Panc1 (cell line): Measurements from ENCODE around the gene AKT3.

Experiments
- POLR2AphosphoS5 ChIP-seq: IDR thresholded peaks from 2 replicates; pipeline ENCODE4 v1.6.1; 2012; ENCODE audit warnings: mild to moderate bottlenecking, low read depth, low read length, moderate library complexity
- TCF7L2 ChIP-seq: IDR thresholded peaks from 2 replicates; pipeline ENCODE4 v1.6.1; 2011; ENCODE audit warnings: mild to moderate bottlenecking, low read depth, low read length, inconsistent platforms
- TF ChIP-seq, protein P1 (sequence below): fragments of 450-650 bp; IDR thresholded peaks from 2 replicates; pipeline ENCODE4 v1.5.1; 2017; ENCODE audit warnings: mild to moderate bottlenecking
- TF ChIP-seq, protein P2 (sequence below), 2 experiments: IDR thresholded peaks; 2 replicates each; pipeline ENCODE4 v1.6.1; 2011 to 2012; ENCODE audit warnings: low read depth in 2 of 2, control low read depth in 1 of 2, low read length in 1 of 2, mild to moderate bottlenecking in 1 of 2, moderate library complexity in 1 of 2; ENCODE audit not compliant: insufficient read depth in 1 of 2

DNA sequence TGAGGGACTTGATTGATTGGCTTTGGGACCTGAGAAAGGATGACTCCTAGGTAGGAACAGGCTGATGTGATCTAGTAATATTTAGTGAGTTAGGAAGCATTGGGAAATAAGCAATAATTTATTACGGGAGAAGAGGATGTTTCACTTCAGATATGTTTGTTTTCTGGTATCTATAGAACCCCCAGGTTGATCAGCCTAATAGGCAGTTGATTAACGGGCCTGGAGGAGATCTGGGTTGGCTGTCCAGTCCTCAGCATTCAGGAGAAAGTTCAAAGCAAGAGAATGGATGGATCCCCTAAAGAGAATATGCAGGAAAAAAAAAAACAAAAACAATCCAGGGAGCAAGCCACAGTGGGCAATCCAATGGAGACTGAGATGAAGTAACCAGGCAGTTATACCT, 48.2 kb upstream of the AKT3 start:
- TF ChIP-seq, protein P1, sequence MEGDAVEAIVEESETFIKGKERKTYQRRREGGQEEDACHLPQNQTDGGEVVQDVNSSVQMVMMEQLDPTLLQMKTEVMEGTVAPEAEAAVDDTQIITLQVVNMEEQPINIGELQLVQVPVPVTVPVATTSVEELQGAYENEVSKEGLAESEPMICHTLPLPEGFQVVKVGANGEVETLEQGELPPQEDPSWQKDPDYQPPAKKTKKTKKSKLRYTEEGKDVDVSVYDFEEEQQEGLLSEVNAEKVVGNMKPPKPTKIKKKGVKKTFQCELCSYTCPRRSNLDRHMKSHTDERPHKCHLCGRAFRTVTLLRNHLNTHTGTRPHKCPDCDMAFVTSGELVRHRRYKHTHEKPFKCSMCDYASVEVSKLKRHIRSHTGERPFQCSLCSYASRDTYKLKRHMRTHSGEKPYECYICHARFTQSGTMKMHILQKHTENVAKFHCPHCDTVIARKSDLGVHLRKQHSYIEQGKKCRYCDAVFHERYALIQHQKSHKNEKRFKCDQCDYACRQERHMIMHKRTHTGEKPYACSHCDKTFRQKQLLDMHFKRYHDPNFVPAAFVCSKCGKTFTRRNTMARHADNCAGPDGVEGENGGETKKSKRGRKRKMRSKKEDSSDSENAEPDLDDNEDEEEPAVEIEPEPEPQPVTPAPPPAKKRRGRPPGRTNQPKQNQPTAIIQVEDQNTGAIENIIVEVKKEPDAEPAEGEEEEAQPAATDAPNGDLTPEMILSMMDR, result no peak
- TF ChIP-seq, protein P2, sequence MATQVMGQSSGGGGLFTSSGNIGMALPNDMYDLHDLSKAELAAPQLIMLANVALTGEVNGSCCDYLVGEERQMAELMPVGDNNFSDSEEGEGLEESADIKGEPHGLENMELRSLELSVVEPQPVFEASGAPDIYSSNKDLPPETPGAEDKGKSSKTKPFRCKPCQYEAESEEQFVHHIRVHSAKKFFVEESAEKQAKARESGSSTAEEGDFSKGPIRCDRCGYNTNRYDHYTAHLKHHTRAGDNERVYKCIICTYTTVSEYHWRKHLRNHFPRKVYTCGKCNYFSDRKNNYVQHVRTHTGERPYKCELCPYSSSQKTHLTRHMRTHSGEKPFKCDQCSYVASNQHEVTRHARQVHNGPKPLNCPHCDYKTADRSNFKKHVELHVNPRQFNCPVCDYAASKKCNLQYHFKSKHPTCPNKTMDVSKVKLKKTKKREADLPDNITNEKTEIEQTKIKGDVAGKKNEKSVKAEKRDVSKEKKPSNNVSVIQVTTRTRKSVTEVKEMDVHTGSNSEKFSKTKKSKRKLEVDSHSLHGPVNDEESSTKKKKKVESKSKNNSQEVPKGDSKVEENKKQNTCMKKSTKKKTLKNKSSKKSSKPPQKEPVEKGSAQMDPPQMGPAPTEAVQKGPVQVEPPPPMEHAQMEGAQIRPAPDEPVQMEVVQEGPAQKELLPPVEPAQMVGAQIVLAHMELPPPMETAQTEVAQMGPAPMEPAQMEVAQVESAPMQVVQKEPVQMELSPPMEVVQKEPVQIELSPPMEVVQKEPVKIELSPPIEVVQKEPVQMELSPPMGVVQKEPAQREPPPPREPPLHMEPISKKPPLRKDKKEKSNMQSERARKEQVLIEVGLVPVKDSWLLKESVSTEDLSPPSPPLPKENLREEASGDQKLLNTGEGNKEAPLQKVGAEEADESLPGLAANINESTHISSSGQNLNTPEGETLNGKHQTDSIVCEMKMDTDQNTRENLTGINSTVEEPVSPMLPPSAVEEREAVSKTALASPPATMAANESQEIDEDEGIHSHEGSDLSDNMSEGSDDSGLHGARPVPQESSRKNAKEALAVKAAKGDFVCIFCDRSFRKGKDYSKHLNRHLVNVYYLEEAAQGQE (IDR thresholded peaks at IDR 0.05; ENCODE audit: insufficient read depth in 1 of 2, low read depth in 2 of 2, low read length in 1 of 2), result no peak
- TF ChIP-seq TCF7L2, result no peak
- no peak for TF ChIP-seq POLR2AphosphoS5
